GM12874 (cell line): ENCODE data around the gene LIMK1.

ENCODE experiments used
- CTCF ChIP-seq: IDR thresholded peaks from 2 replicates; pipeline ENCODE4 v1.5.1; 2011; ENCODE audit warnings: low read depth, mild to moderate bottlenecking, control low read depth, low read length, moderate library complexity; ENCODE audit not compliant: insufficient read depth

LIMK1 gene

GRCh38 chr7:74138945-74139843 is 55.6 kb downstream of the LIMK1 start:
- no peak for TF ChIP-seq CTCF

GRCh38 chr7:74141705-74142104 is 58.1 kb downstream of the LIMK1 start:
- TF ChIP-seq CTCF = no peak

- TF ChIP-seq CTCF = no peak
Observed at GRCh38 chr7:74143383-74143782, 59.8 kb downstream of the LIMK1 start.

- TF ChIP-seq CTCF = no peak
Observed at GRCh38 chr7:74148491-74148890, 64.9 kb downstream of the LIMK1 start.

GRCh38 chr7:74149071-74149470 is 65.5 kb downstream of the LIMK1 start:
- TF ChIP-seq CTCF = no peak

- TF ChIP-seq CTCF = no peak
Observed at GRCh38 chr7:74149603-74150002, 66.0 kb downstream of the LIMK1 start.

GRCh38 chr7:74153736-74154135 is 70.1 kb downstream of the LIMK1 start:
- TF ChIP-seq CTCF = no peak
